Tongue (tissue), 2 donors: Measurements from ENCODE around the gene LRRC41. TPM values are rescaled to one million over a fixed set of nuclear protein-coding genes. Genes with fewer than 3 reads are reported as not detected.
A peak's percentile ranks its signal among the peaks of the same experiment; 100 is the strongest.
"Not testable (repeated sequence)": the region's sequence is repeated elsewhere in the genome, so short reads cannot be mapped to it uniquely, and the experiment has no call there.

Source experiments
- DNase-seq: peaks from one replicate; pipeline ENCODE4 v3.0.0-alpha.2; 2015
- total RNA-seq: library from RNA; depleted of rRNA; stranded (reverse); fragments of >200 nt; gene quantifications from one replicate; pipeline ENCODE4 v1.2.3, GENCODE V29; 2014

The LRRC41 gene, protein sequence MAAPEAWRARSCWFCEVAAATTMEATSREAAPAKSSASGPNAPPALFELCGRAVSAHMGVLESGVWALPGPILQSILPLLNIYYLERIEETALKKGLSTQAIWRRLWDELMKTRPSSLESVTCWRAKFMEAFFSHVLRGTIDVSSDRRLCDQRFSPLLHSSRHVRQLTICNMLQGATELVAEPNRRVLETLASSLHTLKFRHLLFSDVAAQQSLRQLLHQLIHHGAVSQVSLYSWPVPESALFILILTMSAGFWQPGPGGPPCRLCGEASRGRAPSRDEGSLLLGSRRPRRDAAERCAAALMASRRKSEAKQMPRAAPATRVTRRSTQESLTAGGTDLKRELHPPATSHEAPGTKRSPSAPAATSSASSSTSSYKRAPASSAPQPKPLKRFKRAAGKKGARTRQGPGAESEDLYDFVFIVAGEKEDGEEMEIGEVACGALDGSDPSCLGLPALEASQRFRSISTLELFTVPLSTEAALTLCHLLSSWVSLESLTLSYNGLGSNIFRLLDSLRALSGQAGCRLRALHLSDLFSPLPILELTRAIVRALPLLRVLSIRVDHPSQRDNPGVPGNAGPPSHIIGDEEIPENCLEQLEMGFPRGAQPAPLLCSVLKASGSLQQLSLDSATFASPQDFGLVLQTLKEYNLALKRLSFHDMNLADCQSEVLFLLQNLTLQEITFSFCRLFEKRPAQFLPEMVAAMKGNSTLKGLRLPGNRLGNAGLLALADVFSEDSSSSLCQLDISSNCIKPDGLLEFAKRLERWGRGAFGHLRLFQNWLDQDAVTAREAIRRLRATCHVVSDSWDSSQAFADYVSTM
- total RNA-seq = 65.4 TPM

DNA sequence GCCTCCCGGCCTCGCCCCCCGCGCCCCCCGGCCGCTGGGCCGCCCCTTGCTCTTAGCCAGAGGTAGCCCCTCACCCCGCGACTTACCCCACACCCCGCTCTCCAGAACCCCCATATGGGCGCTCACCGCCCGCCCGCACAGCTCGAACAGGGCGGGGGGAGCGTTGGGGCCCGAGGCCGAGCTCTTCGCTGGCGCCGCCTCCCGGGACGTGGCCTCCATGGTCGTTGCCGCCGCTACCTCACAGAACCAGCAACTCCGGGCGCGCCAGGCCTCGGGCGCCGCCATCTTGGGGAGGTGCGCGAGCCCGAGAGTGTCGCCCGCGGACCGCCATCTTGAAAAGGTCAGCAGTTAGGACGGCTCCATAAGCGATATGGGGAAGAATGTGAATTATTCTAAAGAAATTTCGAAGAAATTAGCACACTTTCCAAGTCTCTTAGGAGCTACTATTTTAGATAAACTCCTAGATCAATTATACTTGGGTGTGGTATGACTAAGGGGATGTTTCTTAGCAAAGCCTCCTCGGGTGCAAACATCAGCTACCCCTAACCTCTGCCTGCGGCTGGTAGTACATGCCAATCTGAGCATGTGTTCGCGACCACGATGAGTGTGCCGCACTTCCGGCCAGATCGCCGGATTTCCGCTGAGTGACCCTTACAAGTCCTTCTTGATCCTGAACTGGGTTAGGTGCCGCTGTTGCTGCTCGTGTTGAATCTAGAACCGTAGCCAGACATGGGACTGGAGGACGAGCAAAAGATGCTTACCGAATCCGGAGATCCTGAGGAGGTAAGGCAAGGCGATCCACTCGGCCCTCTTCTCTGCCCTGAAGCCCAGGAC is at the start of gene LRRC41, which contains the start of gene UQCRH:
TSS of gene LRRC41 (minus strand) at position 579 of the 834 bp plus-strand sequence. CDS start at position 285, 294 bp downstream.
TSS of gene UQCRH (plus strand) at position 661 of the 834 bp plus-strand sequence. CDS start at position 730, 69 bp downstream.
- peak; percentile 98 for DNase-seq

DNA sequence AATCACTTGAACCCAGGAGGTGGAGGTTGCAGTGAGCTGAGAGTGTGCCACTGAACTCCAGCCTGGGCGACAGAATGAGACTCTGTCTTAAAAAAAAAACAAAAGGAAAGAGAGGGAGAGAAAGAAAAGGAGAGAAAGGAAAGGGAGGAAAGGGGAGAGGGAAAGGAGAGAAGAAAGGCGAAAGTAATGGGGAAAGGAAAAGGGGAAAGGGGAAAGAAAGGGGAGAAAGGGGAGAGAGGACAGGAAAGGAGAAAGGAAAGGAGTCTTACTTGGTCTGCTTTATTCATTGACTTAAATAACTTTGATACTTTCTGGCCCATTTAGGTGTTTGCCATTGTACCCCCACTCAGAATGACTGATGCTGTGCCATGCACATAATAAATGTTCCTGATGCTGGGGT is 48.9 kb upstream of the LRRC41 start:
- no peak for DNase-seq

DNA sequence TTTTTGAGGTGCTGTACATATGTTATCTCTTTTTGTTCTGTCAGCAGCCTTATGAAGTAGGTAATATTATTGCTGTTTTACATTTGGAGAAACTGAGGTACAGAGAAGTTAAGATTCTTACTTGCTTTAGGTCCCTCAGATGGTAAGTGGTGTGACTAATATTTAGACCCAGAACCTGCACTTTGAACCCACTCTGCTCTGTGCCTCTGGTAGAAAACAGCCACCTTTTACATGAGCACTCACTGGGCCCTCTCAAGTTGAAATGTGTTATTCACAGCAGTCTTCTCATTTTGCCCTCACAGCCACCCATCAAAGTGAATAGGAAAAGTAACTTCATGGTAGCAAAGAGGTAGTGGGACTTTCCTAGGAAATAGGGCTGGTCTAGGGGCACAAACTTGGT is 41.9 kb upstream of the LRRC41 start:
- no peak for DNase-seq

DNA sequence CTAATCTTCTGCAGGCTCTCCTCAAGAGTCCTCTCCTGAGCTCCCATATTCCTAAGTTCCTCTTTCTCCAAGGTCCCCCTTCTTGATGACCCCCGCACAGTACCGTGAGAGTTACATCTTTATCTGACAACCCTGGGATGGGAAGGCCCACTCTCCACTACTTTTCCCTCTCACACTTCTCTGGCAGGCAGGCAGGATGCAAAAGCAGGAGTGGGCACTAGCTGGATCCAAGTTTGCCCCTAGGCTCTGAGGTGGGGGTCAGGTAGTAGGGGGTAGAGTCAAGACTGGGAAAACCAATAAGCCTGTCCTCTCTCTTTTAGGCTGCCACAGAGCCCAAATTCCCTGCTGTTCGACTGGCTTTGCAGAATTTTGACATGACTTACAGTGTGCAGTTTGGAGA is 41.1 kb upstream of the LRRC41 start:
- no peak for DNase-seq

DNA sequence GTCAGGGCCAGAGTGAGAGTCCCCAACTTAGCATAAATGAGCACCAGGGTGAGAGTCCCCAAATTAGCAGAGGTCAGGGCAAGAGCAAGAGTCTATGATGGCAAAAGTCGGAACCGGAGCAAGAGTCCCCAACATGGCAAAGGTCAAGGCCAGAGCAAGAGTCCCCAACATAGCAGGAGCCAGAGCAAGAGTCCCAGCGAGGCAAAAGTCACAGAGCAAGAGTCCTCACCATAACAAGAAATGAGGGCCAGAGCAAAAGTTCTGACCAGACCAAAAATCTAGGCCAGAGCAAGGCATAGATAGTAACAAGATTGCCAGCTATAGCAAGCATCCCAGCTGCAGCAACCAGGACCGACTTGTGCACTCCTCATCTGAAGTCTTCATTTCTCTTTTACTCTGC is 40.3 kb upstream of the LRRC41 start:
- DNase-seq = no peak

DNA sequence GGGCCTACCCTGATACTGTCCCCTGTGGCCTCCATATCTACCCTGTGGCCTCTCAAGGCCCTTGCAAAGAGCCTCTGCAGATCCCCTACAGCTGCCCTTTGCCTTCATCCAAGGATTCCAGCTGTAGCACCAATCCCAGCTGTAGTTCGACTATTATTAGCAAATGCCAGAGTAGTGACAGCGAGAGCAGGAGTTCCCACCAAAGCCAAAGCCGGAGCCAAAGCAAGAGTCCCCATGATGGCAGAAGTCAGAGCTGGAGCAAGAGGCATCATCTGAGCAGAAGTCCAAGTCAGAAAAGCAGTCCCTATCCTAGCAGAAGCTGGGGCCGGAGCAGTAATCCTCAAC is 39.9 kb upstream of the LRRC41 start:
- no peak for DNase-seq

DNA sequence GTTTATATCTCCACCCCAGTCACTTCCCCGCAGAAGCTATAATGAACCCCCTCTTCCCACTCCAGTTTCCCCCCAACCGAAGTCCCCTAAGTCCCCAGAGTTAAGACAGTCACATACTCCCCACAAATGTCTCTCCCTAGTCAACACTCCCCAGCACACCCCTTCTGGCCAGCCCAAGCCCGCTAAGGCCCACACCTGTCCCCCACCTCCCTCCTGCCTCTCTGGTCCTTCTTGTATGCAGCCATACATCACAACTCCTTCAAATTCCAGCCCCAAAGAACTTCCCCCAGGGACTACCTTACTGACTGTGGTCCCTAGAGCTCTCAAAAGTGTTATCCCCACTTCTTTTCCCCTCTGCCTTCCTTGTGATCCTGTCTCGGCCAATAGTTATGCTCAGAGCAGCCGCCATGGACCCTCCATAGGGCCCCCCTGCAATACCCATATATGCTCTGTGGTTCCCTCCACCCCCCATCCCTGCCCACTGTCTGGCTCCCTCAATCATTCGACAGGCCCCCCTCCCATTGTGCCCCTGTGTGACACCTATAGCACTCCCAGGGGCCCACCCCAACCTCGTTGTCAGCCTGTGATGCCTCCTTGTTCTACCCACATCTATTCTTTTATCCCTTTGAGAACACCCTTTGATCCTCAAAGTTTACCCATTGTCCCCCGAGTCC is 39.4 kb upstream of the LRRC41 start:
- DNase-seq = no peak

DNA sequence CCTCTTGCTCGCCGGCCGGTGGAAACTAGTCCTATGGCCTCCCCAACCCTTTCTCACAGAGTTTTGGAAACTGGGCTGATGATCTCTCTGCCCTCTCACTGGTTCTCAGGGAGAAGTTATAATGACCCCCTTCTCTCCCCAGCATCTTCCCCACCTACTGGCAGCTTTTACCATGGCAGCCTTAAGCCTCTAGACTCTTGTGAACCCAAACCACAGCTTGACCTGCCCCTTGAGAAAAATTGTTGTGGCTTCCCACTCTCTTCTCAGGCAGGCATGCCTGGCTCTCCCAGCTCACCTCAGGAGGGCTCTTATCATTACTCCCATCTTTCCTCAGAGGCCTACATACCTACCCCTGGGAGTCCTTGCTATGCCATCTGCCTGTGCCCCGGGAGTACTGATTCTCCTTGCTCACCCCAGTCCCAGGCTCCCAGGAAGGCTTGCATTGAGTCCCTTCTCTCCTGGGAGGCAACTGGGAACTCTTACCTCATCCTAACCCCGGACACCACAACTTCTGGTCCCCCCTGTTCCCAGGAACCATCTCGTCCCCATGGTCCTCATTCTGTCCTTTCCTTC is 38.8 kb upstream of the LRRC41 start:
- no peak for DNase-seq

DNA sequence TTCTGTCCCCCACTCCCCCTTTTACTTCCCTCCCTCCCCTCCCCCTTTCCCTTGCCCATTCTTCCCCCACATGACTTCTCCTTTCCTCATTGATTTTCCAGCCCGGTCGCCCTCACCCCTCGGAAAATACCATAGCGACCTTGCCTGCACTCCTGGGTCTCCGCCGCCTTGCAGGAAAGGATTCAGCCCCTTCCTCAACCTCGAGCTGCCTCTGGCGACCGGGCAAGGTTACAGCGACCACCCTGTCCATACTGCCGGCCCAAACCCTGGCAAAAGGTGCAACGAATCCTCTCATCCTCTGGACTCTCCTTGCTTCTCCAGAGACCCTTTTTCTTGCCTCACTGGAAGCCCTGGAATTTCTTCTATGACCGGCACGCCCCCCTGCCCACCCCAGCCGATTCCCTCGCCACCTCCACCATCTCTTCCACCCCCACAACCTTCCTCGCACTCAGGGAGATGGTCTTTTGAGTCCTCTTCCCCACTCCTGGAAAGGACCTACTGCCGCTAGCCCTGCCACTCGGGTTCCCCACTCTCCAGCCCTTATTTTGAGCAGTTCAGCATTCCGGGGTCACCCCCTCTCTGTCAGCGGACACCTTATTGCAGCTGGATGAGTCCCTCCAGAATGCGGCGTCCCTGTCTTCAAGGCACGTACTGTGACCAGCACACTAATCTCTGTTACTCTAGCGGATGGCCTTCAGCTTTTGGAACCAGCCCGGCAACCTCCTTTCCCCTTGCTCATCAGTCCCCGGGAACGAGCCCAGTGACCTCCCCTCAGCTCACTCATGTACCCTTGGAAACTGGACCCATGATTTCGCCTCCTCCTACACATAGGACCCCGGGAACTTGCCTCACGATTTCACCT is 38.0 kb upstream of the LRRC41 start:
- DNase-seq = no peak

DNA sequence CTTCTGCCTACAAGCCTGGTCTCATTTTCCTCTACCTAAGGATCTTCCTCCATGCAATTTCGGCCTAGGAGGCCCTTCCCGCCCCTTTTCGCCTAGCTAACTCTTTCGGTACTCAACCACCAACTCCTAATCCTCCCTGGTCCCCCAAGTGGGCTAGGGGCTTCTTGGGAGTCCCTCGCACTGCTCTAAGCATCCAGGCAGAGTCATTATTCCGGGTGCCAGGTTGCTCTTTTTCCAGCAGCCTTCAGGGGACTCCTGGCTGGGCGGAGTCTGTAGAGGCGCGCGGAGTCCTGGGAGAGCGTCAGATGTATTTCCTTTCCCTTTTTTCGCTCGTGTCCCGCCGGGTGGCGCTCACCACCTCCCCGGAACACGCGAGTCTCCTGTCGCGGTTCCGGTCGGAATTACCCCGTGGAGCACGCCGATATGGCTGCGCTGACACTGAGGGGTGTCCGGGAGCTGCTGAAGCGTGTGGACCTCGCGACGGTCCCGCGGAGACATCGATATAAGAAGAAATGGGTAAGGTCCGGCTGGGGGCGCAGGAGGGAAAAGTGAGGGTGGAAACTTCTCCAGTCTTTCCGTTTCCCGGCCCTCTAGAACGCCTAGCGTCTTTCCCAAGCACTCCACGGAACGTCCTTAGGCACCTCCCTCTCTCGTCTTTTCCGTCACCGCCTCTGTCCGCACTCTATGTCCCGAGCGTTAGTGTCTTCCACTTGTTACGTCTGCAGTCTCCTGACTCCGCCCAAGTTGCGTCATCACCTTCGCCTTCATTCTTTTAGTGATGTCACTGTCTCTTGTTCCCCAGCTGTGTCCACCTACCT is 37.2 kb upstream of the LRRC41 start, which contains the start of gene NSUN4:
TSS of gene NSUN4 (plus strand) at position 404 of the 818 bp plus-strand sequence. CDS start at position 424, 20 bp downstream.
- peak; percentile 97 for DNase-seq

DNA sequence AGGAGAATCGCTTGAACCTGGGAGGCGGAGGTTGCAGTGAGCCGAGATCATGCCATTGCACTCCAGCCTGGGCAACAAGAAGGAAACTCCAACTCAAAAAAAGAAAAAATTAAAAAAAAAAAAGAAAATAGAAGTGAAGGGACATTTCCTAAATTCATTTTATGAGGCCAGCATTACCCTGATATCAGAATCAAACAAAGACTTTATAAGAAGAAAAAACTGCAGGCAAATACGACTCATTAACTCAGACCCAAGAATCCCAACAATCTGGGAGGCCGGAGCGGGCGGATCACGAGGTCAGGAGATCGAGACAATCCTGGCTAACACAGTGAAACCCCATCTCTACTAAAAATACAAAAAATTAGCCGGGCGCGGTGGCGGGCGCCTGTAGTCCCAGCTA is 34.0 kb upstream of the LRRC41 start:
- not testable (repeated sequence) for DNase-seq

DNA sequence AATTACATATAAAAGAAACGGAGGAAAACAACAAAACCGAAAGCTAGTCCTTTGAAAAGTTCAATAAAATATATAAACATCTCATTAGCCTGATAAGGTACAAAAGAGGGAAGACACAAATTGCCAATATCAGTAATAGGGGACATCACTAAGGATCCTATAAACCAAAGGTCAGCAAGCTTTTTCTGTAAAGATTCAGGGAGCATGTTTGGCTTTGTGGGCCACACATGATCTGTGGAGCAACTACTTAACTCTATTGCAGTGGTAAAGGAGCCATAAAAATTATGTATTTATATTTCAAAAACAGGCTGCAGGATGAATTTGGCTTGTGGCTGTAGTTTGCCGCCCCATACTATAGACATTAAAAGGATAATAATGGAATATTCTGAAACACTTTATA is 31.7 kb upstream of the LRRC41 start:
- no peak for DNase-seq

DNA sequence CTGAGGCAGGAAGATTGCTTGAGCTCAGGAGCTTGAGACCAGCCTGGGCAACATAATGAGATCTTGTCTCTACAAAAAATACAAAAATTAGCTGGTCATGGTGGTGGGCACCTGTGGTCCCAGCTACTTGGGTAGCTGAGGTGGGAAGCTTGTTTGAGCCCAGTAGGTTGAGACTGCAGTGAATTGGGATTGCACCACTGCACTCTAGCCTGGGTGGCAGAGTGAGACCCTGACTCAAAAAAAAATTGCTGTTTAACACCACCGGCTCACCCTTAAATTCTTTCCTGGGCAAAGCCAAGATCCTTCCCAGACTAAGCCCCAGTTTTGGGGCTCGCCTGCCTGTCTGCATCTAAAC is 30.6 kb upstream of the LRRC41 start:
- no peak for DNase-seq

DNA sequence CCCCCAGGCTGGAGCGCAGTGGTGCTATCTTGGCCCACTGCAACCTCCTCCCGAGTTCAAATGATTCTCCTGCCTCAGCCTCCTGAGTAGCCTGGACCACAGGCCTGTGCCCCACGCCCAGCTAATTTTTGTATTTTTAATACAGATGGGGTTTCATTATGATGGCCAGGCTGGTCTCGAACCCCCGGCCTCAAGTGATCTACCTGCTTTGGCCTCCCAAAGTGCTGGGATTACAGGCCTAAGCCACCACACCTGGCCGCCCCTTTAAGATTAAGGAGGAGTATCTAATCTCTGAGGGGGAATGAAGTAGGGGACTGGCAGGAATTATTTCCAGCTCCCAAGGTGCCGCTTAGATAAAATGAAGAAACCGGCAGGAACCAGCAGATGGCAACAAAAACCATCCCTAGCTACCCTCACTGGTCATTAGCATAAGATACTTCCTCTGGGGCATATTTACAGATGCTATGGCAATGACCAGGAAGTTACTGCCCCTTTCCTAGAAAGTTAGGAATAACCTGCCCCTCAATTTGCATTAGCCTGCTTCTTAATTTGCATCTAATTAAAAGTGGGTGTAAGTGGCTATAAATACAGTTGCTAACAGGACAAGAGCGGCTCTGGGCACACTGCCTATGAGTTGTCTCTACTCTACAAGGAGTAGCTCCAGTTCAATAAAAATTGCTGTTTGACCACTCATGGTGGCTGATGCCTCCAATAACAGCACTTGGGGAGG is 30.0 kb upstream of the LRRC41 start:
- DNase-seq = no peak

DNA sequence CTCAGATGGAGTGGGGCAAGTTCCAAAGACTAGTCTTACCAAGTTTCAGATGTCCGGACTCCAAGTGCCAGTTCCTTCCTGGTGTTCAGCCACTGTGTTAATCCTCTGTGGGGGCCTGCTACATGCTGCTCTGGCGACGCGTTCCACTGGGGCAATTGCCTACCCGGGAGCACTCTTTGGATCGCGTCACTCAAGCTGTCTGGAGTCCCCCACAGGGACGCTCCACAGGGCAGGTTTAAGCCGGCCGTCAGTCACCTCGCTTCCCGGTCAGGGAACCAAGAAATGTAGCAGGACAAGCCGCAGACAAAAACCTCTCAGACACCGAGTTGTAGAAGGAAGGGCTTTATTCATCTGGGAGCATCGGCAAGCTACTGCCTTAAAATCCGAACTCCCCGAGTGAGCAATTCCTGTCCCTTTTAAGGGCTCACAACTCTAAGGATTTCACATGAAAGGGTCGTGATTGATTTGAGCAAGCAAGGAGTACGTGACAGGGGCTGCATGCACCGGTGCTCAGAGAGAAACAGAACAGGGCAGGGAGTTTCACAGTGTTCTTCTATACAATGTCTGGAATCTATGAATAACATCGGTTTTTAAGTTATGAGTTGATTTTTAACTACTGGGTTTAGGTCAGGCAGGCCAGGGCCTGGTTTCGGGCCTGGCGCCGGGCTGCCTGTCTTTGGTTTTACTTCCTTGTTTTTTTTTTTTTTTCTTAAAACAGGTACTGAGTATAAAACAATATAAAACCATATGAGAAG is 28.5 kb upstream of the LRRC41 start:
- not testable (repeated sequence) for DNase-seq

DNA sequence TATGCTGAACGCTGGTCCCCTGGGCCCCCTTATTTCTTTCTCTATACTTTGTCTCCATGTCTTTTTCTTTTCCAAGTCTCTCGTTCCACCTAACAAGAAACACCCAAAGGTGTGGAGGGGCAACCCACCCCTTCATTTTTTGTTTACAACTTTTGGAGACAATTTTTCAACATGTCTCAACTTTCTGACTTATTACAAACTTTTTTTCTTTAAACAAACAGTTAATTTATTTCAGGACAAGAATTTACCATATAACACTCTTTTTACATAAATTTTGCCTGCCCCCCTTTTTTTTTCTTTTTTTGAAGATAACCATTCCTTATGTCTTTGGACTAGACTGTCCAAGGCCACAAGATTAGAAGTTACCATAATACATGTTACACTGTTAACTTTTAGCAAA is 27.0 kb upstream of the LRRC41 start:
- DNase-seq = not testable (repeated sequence)

DNA sequence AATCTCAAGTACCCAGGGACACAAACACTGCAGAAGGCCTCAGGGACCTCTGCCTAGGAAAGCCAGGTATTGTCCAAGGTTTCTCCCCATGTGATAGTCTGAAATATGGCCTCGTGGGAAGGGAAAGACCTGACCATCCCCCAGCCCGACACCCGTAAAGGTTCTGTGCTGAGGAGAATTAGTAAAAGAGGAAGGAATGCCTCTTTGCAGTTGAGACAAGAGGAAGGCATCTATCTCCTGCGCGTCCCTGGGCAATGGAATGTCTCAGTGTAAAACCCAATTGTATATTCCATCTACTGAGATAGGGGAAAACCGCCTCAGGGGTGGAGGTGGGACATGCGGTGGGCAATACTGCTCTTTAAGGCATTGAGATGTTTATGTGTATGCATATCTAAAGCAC is 26.4 kb upstream of the LRRC41 start:
- DNase-seq = not testable (repeated sequence)

DNA sequence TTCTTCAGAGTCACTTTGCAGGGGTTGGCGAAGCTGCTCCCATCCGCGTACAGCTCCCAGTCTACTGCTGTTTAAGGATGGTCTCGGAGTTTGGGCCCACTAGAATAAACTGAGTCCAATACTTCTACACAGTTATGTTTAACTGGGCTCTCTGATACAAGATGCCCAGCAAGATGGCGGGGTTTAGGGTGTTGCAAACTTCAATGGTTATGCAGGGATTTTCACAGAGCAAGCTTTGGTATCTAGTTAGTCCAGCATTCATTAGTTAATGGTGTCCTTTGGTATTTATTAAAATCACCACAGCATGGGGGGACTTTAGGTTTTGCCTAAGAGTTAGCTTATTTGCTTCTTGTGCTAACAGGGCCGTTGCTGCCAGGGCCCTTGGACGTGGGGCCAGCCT is 24.8 kb upstream of the LRRC41 start:
- not testable (repeated sequence) for DNase-seq
